ENCODE data around the gene MAT2B.
A peak's percentile ranks its signal among the peaks of the same experiment; 100 is the strongest.

MAT2B gene

DNA sequence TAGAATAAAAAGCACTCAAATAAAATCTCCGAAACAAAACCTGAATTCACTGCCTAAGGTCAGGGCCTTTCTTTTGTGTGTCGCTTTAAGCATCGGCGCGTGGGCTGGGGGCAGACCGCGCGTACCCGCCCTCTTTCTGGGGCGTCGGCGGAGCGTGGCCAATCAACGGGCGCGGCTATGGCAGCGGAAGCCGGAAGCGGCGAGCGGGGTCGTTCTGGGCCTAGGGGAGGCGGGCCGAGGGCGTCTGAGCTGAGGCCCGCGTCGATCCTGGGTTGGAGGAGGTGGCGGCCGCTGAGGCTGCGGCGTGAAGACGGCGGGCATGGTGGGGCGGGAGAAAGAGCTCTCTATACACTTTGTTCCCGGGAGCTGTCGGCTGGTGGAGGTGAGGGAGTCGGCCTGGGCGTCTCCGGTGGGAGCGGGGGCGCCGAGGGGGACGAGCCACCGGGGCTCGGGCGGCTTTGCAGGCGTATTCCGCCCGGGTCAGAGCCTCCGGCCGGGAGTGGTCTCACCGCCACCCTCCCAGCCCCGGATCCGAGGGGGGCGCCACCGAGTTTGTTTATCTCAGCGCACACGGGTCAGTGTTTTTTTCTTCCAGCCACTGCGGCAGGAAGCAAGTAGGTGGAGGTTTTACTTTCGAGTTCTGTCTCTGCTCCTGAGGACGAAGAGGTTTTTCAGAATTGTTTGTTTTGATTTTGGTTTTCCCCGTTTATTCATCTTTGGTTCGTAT lies at the start of gene MAT2B:
TSS of gene MAT2B (plus strand) at position 252 of the 727 bp plus-strand sequence. CDS start at position 320, 68 bp downstream.
- peak; percentile 89 for DNase-seq (ENCODE audit: low read depth)

- no peak for DNase-seq (ENCODE audit: low read depth)
Measured at GRCh38 chr5:163456029-163456589, 49.3 kb upstream of the MAT2B start.

GRCh38 chr5:163456840-163457239 lies 48.6 kb upstream of the MAT2B start:
- DNase-seq (ENCODE audit: low read depth) = no peak

- DNase-seq (ENCODE audit: low read depth) = no peak
Measured at GRCh38 chr5:163458778-163459385, 46.5 kb upstream of the MAT2B start.

DNA sequence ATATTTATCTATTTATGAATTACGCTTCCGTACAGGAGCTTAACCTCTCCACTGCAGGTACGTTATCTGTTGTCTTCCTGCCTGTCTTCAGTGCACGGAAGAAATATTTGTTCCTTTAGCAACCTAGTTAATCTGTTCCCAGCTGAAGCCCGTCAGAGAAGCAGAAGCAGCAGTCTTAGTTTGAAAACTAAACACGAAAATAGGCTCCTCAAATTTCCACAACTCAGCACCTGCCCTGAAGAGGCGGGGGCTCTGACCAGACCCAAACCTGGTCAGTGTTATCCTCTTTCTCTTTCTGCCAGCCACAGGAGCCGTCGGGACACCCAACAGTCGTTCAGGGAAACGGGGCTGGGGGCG lies 46.0 kb upstream of the MAT2B start:
- no peak for DNase-seq (ENCODE audit: low read depth)

DNA sequence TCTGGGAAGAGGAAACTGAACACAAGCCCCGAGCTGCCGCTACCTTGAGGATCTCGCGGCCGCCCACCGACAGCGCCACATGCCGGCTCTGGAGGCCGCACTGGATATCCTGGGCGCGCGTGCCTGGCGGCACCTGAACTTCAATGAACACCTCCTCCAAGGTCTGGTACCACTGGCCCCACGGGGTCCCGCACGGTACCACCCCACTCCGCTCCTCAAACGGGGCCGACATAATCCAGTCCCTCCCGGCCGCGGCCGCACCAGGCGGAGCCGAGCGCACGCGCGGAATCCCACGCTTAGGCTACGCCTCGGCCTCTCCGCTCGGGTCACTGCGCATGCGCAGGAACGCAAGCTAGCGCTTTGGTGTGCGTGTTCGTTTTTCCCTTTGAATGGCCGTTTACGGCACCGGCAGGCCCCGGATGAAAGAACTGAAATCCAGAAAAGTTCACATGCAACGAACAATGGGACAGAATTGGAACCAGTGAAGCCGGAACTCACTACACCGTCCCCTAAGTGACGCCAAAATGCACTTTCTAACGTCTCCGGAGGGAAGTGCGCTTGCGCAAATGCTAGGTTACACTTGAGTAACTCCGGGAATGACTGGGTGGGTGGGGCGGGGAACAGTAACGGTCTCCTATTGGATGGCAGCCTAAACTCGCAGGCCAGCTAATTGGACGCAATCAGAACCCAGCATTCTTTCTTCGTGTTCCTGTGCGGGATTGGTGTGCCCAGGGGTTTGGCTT lies 45.4 kb upstream of the MAT2B start, which contains the start of gene NUDCD2:
TSS of gene NUDCD2 (minus strand) at position 284 of the 743 bp plus-strand sequence. CDS start at position 232, 52 bp downstream.
- peak; percentile 99 for DNase-seq (ENCODE audit: low read depth)

DNA sequence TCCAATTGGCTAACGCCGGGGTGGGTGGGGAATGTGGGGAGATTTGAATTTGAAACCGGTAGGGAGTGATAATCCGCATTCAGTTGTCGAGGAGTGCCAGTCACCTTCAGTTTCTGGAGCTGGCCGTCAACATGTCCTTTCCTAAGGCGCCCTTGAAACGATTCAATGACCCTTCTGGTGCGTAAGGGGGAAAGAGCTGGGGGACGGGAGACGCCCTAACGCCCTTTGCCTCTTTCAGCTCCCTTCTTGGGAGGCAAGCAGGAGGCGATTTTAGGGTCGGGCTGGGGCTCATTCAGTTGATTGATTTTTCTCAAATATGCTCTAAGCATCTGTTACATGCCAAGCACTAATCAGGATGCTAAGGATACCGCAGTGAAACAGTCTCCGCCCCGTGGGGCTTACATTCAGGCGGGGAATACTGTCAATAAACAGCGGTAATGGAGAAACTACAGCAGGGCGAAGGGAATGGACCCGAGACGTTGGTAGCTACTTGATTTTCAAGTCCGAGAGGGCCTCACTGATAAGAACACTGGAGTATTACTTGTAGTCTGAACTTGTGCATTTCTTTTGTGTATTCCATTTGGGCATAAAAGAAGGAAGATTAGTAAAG lies 44.8 kb upstream of the MAT2B start, which contains the start of gene HMMR:
TSS of gene HMMR (plus strand) at position 71 of the 610 bp plus-strand sequence. CDS start at position 132, 61 bp downstream.
- no peak for DNase-seq (ENCODE audit: low read depth)

GRCh38 chr5:163463063-163463435 lies 42.4 kb upstream of the MAT2B start:
- DNase-seq (ENCODE audit: low read depth) = no peak

DNA sequence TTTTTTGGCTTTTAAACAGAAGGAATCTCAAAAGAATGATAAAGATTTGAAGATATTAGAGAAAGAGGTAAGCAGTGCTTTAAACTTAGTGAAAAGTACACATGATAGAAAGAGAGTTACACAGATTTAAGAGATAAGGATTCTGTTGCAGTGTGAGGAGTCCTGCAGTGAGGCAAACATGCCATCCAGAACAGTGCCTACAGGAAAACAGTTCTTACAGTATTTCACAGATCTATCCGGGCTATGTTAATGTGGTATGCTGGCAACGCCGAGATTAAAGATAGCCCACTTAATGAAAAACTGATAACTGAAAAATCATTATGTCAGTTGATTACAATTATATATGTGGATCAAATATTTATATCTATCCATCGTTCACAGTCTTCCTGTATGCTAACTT lies 37.7 kb upstream of the MAT2B start:
- DNase-seq (ENCODE audit: low read depth) = no peak

GRCh38 chr5:163473635-163474243 lies 31.7 kb upstream of the MAT2B start:
- no peak for DNase-seq (ENCODE audit: low read depth)

DNA sequence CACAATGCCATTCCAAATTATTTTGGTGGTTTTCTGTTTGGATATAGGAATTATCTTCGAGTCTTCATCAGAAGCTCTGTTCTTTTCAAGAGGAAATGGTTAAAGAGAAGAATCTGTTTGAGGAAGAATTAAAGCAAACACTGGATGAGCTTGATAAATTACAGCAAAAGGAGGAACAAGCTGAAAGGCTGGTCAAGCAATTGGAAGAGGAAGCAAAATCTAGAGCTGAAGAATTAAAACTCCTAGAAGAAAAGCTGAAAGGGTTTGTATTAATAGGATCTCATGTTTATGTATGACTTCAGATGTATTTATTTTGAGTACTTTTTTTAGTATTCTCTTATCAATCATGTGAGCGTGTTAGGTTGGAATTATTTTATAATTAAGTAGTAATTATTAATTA lies 30.0 kb upstream of the MAT2B start:
- DNase-seq (ENCODE audit: low read depth) = no peak

DNA sequence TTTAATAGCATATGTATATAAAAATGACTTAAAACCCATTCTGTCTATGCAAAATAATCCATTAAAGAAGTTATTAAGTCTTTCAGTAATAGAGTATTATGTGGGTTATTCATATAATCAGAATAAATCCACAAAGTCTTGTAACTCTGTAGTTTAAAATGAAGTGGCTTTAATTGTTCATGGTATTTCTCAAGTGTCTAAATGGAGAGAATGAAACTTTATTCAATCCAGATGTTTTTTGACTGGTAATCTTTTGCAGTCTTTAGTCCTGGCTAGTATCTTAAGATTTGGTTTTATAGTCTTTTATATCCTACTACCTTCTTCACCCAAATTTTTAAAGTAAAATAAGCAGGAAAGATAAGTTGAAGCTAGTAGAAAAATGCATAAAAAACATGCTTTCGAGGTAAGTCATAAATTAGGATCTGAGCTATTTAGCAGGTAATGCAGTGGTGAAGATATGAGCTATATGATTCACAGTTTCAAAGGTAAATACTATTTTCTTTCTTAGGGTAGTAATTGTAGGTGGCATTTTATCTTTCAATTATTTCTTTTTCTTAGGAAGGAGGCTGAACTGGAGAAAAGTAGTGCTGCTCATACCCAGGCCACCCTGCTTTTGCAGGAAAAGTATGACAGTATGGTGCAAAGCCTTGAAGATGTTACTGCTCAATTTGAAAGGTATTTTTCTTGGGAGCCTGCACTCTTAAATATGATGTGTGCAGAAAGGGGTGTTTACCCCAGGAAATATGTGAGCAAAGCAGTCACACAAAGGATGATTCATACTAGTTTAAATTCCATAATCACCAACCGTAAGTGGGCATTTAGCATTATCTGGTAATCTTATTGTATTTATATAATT lies 27.1 kb upstream of the MAT2B start:
- DNase-seq (ENCODE audit: low read depth) = no peak

DNA sequence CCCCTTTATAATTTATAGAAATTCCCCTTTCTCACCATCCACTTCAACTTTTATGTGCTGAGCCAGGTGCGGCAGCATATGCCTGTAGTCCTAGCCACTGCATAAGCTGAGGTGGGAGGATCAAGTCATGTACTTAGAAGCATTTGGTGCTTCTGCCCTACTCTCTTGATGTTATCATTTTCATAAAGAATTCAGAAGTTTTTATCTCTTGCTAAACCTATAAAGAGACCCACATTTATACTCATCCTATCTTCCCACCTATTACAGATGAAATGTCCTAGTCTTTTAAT lies 26.5 kb upstream of the MAT2B start:
- no peak for DNase-seq (ENCODE audit: low read depth)

GRCh38 chr5:163489055-163489744 lies 16.2 kb upstream of the MAT2B start:
- DNase-seq (ENCODE audit: low read depth) = no peak

- no peak for DNase-seq (ENCODE audit: low read depth)
Measured at GRCh38 chr5:163489745-163490075, 15.7 kb upstream of the MAT2B start.

GRCh38 chr5:163496286-163496685 lies 9.1 kb upstream of the MAT2B start:
- DNase-seq (ENCODE audit: low read depth) = no peak

DNA sequence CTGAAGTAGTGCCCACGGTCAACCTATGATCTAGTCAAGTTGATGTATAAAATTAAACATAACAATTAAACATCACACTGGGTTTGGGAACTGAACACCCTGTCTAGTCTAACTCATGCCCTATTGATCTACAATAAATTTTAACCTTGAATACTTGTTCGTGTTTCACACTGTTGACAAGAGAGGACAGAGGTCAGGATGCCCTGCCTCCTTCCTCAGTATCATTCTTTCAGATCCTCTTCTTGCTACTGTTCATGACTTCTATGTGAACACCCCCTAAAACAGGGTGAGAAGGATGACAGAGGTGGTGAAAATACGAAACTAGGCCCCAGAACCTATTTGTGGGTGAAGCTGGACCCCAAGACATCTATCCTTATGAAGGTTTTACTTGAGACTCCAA lies 8.1 kb upstream of the MAT2B start:
- DNase-seq (ENCODE audit: low read depth) = no peak

DNA sequence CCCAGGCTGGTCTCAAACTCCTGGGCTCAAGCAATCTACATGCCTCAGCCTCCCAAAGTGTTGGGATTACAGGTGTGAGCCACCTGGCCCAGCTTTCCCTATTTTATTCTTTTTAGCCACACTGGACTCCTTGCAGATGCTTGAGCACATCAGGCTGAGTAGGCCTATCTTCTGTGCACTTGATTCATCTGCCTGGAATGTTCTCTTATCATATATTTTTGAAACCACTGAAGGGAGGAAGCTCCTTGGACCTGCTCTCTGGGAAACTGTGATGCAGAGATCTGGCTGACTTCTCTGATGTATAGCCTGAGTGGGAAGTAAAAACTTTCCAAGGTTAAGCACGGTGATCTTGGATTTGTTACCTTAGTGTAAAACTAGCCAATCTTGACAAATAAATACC lies 6.5 kb upstream of the MAT2B start:
- no peak for DNase-seq (ENCODE audit: low read depth)

GRCh38 chr5:163502521-163502920 lies 2.9 kb upstream of the MAT2B start:
- DNase-seq (ENCODE audit: low read depth) = no peak
